ENCODE data around the gene CYBB.

GRCh38 chrX:37745354-37745753, 34.5 kb upstream of the CYBB start:
- TF ChIP-seq CTCF (IDR thresholded peaks at IDR 0.05; ENCODE audit: insufficient read depth, low read length, poor library complexity, severe bottlenecking) (no peak), EZH2phosphoT487 (conservative IDR thresholded peaks at IDR 0.05; ENCODE audit: low read length) (no peak)

All from SU-DHL-6 (cell line).